GM21576 (cell line): ENCODE measurements around the gene CCDC197.
A peak's percentile ranks its signal among the peaks of the same experiment; 100 is the strongest.

Source experiments
- ATAC-seq: cut with Tn5 transposase; IDR thresholded peaks from one replicate; pipeline ENCODE4 v1.9.1; 2021; ENCODE audit warnings: mild to moderate bottlenecking, moderate library complexity; ENCODE audit not compliant: unreplicated experiment

Gene CCDC197

GRCh38 chr14:93960774-93961438 lies 36.2 kb upstream of the CCDC197 start:
- no peak for ATAC-seq

- no peak for ATAC-seq
These were observed 35.5 kb upstream of the CCDC197 start for GRCh38 chr14:93961620-93962019.

- ATAC-seq: peak; percentile 60
These were observed 34.1 kb upstream of the CCDC197 start for GRCh38 chr14:93962701-93963601.

- ATAC-seq: no peak
These were observed 33.4 kb upstream of the CCDC197 start for GRCh38 chr14:93963692-93964091.

- ATAC-seq: no peak
These were observed 32.8 kb upstream of the CCDC197 start for GRCh38 chr14:93964281-93964680.

- ATAC-seq: no peak
These were observed 32.2 kb upstream of the CCDC197 start for GRCh38 chr14:93964820-93965286.

- ATAC-seq: no peak
These were observed 31.7 kb upstream of the CCDC197 start for GRCh38 chr14:93965287-93965821.

- no peak for ATAC-seq
These were observed 31.1 kb upstream of the CCDC197 start for GRCh38 chr14:93965946-93966474.

- peak; percentile 47 for ATAC-seq
These were observed 29.4 kb upstream of the CCDC197 start for GRCh38 chr14:93967637-93968250.

- no peak for ATAC-seq
These were observed 27.8 kb upstream of the CCDC197 start for GRCh38 chr14:93969082-93969828.

- ATAC-seq: peak; percentile 19
These were observed 26.5 kb upstream of the CCDC197 start for GRCh38 chr14:93970585-93970964.

- ATAC-seq: peak; percentile 31
These were observed 26.0 kb upstream of the CCDC197 start for GRCh38 chr14:93970965-93971634.

- no peak for ATAC-seq
These were observed 25.5 kb upstream of the CCDC197 start for GRCh38 chr14:93971635-93972027.

- ATAC-seq: no peak
These were observed 24.4 kb upstream of the CCDC197 start for GRCh38 chr14:93972618-93973205.

GRCh38 chr14:93973607-93974006 lies 23.5 kb upstream of the CCDC197 start:
- ATAC-seq: no peak

GRCh38 chr14:93974299-93974698 lies 22.8 kb upstream of the CCDC197 start:
- no peak for ATAC-seq

GRCh38 chr14:93974833-93975232 lies 22.3 kb upstream of the CCDC197 start:
- no peak for ATAC-seq

- ATAC-seq: peak; percentile 75
These were observed 21.2 kb upstream of the CCDC197 start for GRCh38 chr14:93975791-93976476.
